Mucosa of rectum (tissue), 2 donors: ENCODE measurements around the gene SNX21.
"Not testable (repeated sequence)": the region's sequence is repeated elsewhere in the genome, so short reads cannot be mapped to it uniquely, and the experiment has no call there.

ENCODE experiments used
- H3K27ac ChIP-seq, 2 donors: one replicate each; pipeline ENCODE4 v1.7.0; 2013; ENCODE audit warnings: inconsistent platforms in 2 of 2, low read depth in 2 of 2, low read length in 2 of 2
- H3K27me3 ChIP-seq, 2 donors: one replicate each; pipeline ENCODE4 v1.7.0; 2013; ENCODE audit warnings: low read length in 2 of 2; ENCODE audit not compliant: control insufficient read depth in 2 of 2, insufficient read depth in 2 of 2
- H3K36me3 ChIP-seq, 2 donors: one replicate each; pipeline ENCODE4 v1.7.0; 2013; ENCODE audit warnings: low read length in 2 of 2; ENCODE audit not compliant: control insufficient read depth in 2 of 2, insufficient read depth in 2 of 2
- H3K4me1 ChIP-seq, 2 donors: one replicate each; pipeline ENCODE4 v1.7.0; 2013; ENCODE audit warnings: low read length in 2 of 2, mild to moderate bottlenecking in 1 of 2; ENCODE audit not compliant: control insufficient read depth in 2 of 2, insufficient read depth in 2 of 2
- H3K4me3 ChIP-seq, 2 donors: one replicate each; pipeline ENCODE4 v1.7.0; 2013; ENCODE audit warnings: low read length in 2 of 2
- H3K9ac ChIP-seq, 2 donors: one replicate each; pipeline ENCODE4 v1.7.0; 2013; ENCODE audit warnings: low read length in 2 of 2, low read depth in 1 of 2, mild to moderate bottlenecking in 1 of 2
- H3K9me3 ChIP-seq, 2 donors: one replicate each; pipeline ENCODE4 v1.7.0; 2013; ENCODE audit warnings: low read length in 2 of 2; ENCODE audit not compliant: control insufficient read depth in 2 of 2
- donor health status: healthy.
- donor health status: Normal muscosa, but diverticular disease.

SNX21 gene

GRCh38 chr20:45861221-45862075 is 27.8 kb downstream of the SNX21 start:
- Histone ChIP-seq H3K27me3 (no peaks in the 10 kb centered on the region), H3K4me1 (peaks cover 16 to 20% of the 10 kb centered on the region in 2 donors), H3K36me3 (no peaks in the 10 kb centered on the region)

GRCh38 chr20:45863543-45864470 is 30.2 kb downstream of the SNX21 start:
- Histone ChIP-seq H3K4me3 (no peak overlapping the region), H3K27ac (peak overlapping the region in 1 of 2 donors; percentile 22), H3K36me3 (no peaks in the 10 kb centered on the region), H3K27me3 (no peaks in the 10 kb centered on the region), H3K9ac (no peak overlapping the region), H3K9me3 (no peaks in the 10 kb centered on the region), H3K4me1 (peaks cover 11 to 24% of the 10 kb centered on the region in 2 donors)

More at GRCh38 chr20:45861221-45862075, 27.8 kb downstream of the SNX21 start:
- no peaks in the 10 kb centered on the region for H3K9me3 ChIP-seq
- H3K4me3 ChIP-seq: no peak overlapping the region
- H3K9ac ChIP-seq: no peak overlapping the region
- H3K27ac ChIP-seq: peak overlapping the region; percentile 43 to 57

GRCh38 chr20:45866454-45866853 is 32.9 kb downstream of the SNX21 start:
- Histone ChIP-seq H3K36me3 (no peaks in the 10 kb centered on the region), H3K27ac (peak overlapping the region in 1 of 2 donors; percentile 32), H3K4me1 (peaks cover 4 to 17% of the 10 kb centered on the region in 2 donors), H3K27me3 (no peaks in the 10 kb centered on the region), H3K9ac (no peak overlapping the region), H3K4me3 (no peak overlapping the region), H3K9me3 (no peaks in the 10 kb centered on the region)

- H3K9ac ChIP-seq: no peak overlapping the region
- H3K36me3 ChIP-seq: no peaks in the 10 kb centered on the region
- H3K4me3 ChIP-seq: no peak overlapping the region
- H3K27ac ChIP-seq: peak overlapping the region; percentile 49 to 62
- no peaks in the 10 kb centered on the region for H3K9me3 ChIP-seq
- H3K27me3 ChIP-seq: no peaks in the 10 kb centered on the region
- peaks cover 2 to 17% of the 10 kb centered on the region in 2 donors for H3K4me1 ChIP-seq
These were observed 33.7 kb downstream of the SNX21 start for GRCh38 chr20:45867136-45867818.

GRCh38 chr20:45867819-45868176 is 34.2 kb downstream of the SNX21 start:
- Histone ChIP-seq H3K9me3 (no peaks in the 10 kb centered on the region), H3K36me3 (peaks cover 0 to 4% of the 10 kb centered on the region in 2 donors), H3K27ac (peak overlapping the region; percentile 49 to 62), H3K4me1 (peaks cover 2 to 17% of the 10 kb centered on the region in 2 donors), H3K4me3 (no peak overlapping the region), H3K9ac (no peak overlapping the region), H3K27me3 (no peaks in the 10 kb centered on the region)

GRCh38 chr20:45872626-45873025 is 39.0 kb downstream of the SNX21 start:
- H3K36me3 ChIP-seq: peaks cover 9 to 16% of the 10 kb centered on the region in 2 donors
- no peak overlapping the region for H3K9ac ChIP-seq
- no peaks in the 10 kb centered on the region for H3K9me3 ChIP-seq
- H3K27ac ChIP-seq: no peak overlapping the region
- H3K27me3 ChIP-seq: no peaks in the 10 kb centered on the region
- H3K4me1 ChIP-seq: peaks cover 0 to 6% of the 10 kb centered on the region in 2 donors
- no peak overlapping the region for H3K4me3 ChIP-seq

- H3K27ac ChIP-seq: no peak overlapping the region
- H3K9ac ChIP-seq: no peak overlapping the region
- H3K4me1 ChIP-seq: no peaks in the 10 kb centered on the region
- H3K4me3 ChIP-seq: no peak overlapping the region
- H3K27me3 ChIP-seq: no peaks in the 10 kb centered on the region
- H3K9me3 ChIP-seq: no peaks in the 10 kb centered on the region
- peaks cover 14 to 25% of the 10 kb centered on the region in 2 donors for H3K36me3 ChIP-seq
These were observed 40.0 kb downstream of the SNX21 start for GRCh38 chr20:45873409-45874103.

- not testable (repeated sequence) for H3K9me3 ChIP-seq, H3K27ac ChIP-seq, H3K4me1 ChIP-seq, H3K27me3 ChIP-seq, H3K4me3 ChIP-seq, H3K9ac ChIP-seq
- H3K36me3 ChIP-seq: peaks cover 14 to 28% of the 10 kb centered on the region in 2 donors
These were observed 40.5 kb downstream of the SNX21 start for GRCh38 chr20:45874104-45874481.

- no peaks in the 10 kb centered on the region for H3K4me1 ChIP-seq
These were observed 41.0 kb downstream of the SNX21 start for GRCh38 chr20:45874576-45874975.

More at GRCh38 chr20:45874576-45874975, 41.0 kb downstream of the SNX21 start:
- no peak overlapping the region for H3K4me3 ChIP-seq
- no peak overlapping the region for H3K9ac ChIP-seq
- peaks cover 14 to 28% of the 10 kb centered on the region in 2 donors for H3K36me3 ChIP-seq
- no peaks in the 10 kb centered on the region for H3K9me3 ChIP-seq
- no peaks in the 10 kb centered on the region for H3K27me3 ChIP-seq
- no peak overlapping the region for H3K27ac ChIP-seq
